Stimulated activated naive CD4-positive, alpha-beta T cell treated with Interleukin-2 at 50 U/mL for 16 hours (primary cell): ENCODE results near the gene GLS.
"Not testable (repeated sequence)": the region's sequence is repeated elsewhere in the genome, so short reads cannot be mapped to it uniquely, and the experiment has no call there.

Source experiments
- DNase-seq: peaks from one replicate; lab custom pipeline; 2025; lab: John Stamatoyannopoulos, UW

GLS gene

GRCh38 chr2:190973262-190973661, 92.6 kb downstream of the GLS start:
- DNase-seq, result no peak

- no peak for DNase-seq
These were observed 93.4 kb downstream of the GLS start for GRCh38 chr2:190973726-190974628.

GRCh38 chr2:190974629-190975361, 94.2 kb downstream of the GLS start:
- no peak for DNase-seq

GRCh38 chr2:190976521-190976920, 95.9 kb downstream of the GLS start:
- DNase-seq, result no peak

- DNase-seq, result no peak
These were observed 96.9 kb downstream of the GLS start for GRCh38 chr2:190977505-190977904.

GRCh38 chr2:190978389-190979053, 97.9 kb downstream of the GLS start:
- DNase-seq, result no peak

- DNase-seq, result no peak
These were observed 99.4 kb downstream of the GLS start for GRCh38 chr2:190979906-190980629.

- no peak for DNase-seq
These were observed 100.1 kb downstream of the GLS start for GRCh38 chr2:190980630-190981209.

GRCh38 chr2:190981333-190981732, 100.7 kb downstream of the GLS start:
- no peak for DNase-seq

- DNase-seq, result no peak
These were observed 101.1 kb downstream of the GLS start for GRCh38 chr2:190981733-190982132.

- DNase-seq, result no peak
These were observed 101.8 kb downstream of the GLS start for GRCh38 chr2:190982262-190983034.

- no peak for DNase-seq
These were observed 104.0 kb downstream of the GLS start for GRCh38 chr2:190984595-190984994.

GRCh38 chr2:190986221-190986953, 105.8 kb downstream of the GLS start:
- no peak for DNase-seq

GRCh38 chr2:190987116-190987515, 106.5 kb downstream of the GLS start:
- DNase-seq, result no peak

GRCh38 chr2:190987938-190988337, 107.3 kb downstream of the GLS start:
- DNase-seq, result no peak

GRCh38 chr2:190988910-190989309, 108.3 kb downstream of the GLS start:
- no peak for DNase-seq

GRCh38 chr2:190990132-190990531, 109.5 kb downstream of the GLS start:
- DNase-seq, result no peak

GRCh38 chr2:190993292-190993643, 112.6 kb downstream of the GLS start:
- no peak for DNase-seq

GRCh38 chr2:190994148-190994547, 113.5 kb downstream of the GLS start:
- no peak for DNase-seq

GRCh38 chr2:190995315-190995714, 114.7 kb downstream of the GLS start:
- DNase-seq, result not testable (repeated sequence)
